OCI-M2 (cell line): Measurements from ENCODE around the gene FAM168A.

ENCODE experiments used
- DNase-seq: peaks from one replicate; lab custom pipeline; 2025; ENCODE audit not compliant: unreplicated experiment; lab: John Stamatoyannopoulos, UW

Gene FAM168A, protein sequence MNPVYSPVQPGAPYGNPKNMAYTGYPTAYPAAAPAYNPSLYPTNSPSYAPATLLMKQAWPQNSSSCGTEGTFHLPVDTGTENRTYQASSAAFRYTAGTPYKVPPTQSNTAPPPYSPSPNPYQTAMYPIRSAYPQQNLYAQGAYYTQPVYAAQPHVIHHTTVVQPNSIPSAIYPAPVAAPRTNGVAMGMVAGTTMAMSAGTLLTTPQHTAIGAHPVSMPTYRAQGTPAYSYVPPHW

DNA sequence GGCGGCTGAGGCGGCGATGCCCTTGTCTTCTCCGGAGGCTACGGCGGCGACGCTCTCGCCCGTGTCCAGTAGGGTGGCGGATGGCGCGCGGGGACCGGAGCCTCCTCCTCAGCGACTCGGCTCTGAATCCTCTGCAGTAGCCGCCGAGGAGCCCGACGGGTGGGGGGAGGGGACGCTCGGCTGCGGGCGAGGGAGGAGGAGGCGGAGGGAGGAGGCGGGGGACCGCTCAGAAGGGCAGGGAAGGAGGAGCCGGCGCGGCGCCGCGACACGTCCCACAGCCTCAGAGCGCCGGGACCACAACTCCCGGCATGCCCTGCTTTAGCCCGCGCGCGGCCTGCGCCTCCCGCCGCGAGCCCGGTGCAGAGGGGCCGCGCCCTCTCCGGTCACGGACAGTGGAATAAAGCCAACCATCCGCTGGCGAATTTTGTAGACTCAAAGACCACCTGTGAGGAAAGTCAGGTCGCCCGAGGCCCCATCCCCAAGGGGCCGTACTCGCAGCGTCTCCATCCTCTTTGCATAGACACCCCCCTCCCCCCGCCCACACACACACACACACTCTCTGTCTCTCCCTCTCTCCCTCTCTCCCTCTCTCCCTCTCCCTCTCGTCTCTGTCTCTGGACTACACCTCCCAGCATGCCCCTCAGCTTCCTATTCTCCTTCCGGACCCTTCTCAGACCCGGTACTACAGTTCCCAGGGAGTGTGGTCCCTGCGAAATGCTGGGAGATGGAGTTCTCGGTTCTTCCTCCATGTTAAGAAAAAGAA, at the start of gene FAM168A:
Gene FAM168A, minus strand, starts transcription at position 157 of the 763 bp plus-strand sequence. CDS start 129,638 bp downstream, outside the sequence.
- peak; percentile 77 for DNase-seq

DNA sequence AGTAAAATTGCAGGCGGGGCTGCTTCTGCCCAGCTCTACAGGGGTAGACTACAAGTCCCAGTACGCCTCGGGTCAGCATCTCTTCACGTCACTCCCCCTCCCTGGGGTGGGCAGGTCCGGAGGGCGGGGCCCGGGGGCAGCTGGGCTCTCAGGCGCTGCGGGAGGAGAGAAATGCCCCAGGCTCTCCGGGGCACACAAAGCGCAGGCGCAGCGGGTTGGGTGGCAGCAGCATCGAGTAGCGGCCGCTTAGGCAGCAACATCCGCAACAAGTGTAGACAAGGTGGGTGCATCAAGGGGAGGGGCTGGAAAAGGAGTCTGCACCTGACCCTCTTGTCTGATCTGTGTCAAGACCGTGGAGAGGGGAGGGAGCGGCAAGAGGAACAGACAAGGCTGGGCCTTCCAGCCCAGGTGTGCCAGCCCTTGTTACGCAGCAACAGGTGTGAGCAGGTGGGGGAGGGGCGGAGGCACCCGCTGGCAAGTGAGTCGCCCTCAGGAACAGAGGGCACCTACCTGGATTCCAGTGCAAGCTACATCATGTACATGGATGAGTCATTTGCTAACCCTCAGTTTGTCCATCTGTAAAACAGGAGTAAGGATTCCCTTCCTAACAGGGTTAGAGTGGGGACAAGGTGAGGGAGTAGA, 49.7 kb upstream of the FAM168A start:
- no peak for DNase-seq

DNA sequence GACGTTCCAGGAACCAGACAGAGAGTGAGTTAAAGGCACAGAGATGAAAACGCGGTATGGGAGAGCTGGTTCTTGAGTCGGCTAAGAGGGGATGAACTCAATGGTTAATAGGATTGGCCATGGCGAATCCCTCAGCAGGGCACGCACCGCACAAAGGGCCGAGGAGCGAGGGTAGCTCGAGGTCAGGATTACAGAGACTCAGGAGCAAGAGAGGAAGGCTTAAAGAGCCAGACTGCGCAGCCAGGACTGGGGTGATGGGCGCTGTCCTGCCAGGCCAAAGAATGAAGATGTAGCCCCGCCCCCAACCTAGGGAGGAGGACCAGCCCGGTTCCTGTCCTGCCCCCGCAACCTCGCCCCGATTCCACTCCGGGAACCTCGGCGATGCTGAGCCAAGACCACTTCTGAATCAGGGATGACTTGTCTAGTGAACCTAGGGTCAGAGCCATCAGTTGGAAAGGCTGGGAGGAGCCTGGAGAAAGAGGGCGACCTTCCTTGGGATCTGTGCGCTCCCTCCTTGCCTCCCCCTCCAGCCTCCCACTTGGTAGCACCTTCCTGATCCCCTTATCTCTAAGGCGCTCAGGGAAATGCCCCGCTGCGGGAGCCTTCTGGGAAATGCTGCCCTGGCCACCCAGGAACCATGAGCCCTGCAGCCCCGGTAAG, 48.2 kb upstream of the FAM168A start, which contains the start of gene PLEKHB1:
Gene PLEKHB1, plus strand, starts transcription at position 610 of the 660 bp plus-strand sequence. Its CDS starts 28 bp downstream, at position 638.
- DNase-seq, result no peak

DNA sequence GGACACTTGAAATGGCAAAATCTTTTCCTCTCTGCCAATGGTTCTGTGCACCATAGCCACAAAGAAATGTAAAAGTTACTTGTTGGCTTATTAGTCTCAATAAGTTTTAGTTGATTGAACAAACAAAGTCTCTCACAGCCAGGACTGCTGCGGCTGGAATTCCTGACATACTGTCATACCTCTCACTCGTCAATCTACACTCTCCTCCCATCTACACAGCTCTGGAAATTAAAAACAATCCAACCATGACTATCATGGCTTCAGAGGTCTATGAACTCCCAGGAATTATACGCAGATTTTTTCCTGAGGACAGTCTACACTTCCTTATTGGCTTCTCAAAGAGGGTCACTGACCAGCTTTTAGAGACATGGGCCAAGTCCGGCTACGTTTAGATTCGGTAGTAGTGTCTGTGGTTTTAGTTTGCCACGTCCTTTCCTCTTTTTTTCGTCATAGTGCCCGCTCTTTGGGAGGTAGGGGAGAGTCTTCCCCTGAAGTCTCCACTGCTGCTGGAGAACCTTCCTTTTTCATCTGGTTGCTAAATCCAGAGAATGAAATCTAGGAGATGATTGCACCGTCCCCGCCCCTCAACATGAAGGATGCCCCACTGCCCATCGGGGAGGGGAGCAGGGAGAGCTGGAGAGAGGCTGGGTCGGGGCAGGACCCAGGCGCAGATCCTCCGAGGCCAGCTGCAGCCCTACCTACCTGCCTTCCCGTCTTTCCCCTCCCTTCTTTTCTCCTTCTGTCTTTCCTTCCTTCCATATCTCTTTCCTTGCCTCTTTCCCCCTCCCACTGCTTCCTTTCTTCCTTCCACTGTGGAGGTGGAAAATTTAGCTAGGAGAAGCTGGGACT, 47.4 kb upstream of the FAM168A start:
- DNase-seq, result no peak

DNA sequence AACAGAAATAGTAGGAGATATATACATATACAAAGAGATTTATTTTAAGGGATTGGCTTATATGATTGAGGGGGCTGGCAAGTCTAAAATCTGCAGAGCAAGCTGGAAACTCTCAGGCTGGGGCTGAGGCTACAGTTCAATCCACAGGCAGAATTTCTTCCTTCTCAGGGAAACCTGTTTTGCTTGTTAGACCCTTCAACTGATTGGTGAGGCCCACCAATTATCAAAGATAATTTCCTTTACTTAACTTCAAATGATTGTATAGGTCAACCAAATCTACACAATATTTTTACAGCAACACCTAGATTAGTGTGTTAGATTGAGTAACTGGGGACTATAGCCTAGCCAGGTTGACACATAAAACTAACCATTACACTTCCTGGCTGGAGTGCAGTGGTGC, 43.8 kb upstream of the FAM168A start:
- DNase-seq, result no peak

DNA sequence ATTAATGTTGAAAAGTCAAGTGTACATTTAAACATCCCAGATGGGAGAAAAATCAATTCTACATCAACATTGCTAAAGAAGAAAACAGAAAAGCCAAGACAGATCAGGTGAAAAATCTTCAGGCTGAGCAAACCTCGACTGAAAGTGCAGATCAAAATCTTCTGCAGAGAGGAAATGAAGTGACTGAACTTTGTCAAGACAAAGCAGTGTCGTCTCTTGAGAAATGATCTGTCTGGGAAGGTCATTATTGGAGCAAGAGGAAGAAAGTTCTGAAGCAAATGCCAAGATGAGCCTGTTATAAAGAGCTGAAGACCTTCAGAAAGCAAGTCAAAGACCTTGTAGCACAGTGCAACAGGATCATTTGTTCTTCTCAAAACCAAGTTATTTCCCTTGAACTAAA, 42.7 kb upstream of the FAM168A start:
- no peak for DNase-seq

DNA sequence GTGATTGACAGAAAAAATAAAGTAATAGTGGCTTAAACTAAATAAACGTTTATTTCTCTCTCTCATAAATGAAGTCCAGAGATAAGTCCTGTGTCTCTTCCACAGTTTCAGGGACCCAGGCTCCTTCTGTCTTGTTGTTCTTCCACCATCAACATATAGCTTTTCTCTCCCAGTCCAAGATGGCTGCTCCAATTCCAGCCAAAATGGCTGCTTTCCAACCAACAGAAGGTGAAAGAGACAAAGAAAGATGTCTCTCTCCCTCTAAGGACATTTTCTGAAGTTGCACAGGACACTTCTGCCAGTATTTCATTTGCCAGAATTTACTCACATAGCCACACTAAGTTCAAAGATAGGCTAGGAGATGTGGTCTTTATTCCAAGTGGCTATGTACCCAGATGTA, 39.1 kb upstream of the FAM168A start:
- DNase-seq, result no peak

DNA sequence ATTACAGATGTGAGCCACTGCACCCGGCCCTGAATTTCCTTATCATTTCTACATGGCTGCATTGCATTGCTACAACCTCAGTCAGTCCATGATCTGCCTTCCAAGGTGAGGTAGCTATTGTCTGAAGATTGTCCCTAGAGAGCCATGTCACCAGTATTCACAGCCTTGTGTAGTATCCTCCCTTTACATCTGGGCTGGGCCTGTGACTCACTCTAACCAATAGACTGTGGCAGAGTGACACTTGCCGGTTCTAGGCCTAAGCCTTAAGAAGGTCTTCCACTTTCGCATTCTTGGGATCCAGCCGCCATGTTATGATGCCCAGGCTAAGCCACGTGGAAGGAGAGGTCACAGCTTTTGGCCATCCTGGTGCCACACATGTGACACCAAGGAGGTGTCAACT, 38.3 kb upstream of the FAM168A start:
- no peak for DNase-seq

DNA sequence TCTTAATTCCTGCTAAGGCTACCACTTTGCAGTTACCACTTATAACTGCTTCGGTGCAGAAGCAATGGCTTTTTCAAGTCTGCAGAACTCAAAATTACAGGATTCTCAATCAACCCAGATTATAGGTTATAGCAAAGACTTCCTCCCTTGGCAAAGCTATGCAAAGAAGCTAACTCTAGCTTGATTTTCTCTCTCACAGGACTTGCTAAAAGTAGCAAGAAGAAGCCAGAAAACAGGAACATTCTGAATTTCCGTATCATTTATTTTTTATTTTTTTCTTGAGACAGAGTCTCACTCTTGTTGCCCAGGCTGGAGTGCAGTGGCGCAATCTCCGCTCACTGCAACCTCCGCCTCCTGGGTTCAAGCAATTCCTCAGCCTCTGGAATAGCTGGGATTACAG, 37.8 kb upstream of the FAM168A start:
- DNase-seq, result no peak

DNA sequence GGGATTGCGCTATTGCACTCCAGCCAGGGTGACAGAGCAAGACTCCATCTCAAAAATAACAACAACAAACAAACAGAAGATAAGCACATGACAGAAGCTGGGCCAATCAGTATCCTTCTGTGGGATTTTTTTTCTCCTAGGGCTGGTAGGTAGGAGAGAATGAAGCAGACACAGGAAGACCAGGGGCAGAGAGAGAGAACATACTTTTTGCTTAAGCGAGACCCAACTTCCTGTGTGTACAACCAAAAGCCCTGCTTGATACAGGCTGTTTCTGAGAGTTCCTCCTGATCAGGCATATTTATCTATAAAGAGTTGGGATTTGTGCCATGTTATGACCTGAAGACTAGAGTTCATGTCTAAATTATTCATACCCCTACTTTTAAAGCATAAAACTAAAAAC, 36.1 kb upstream of the FAM168A start:
- DNase-seq, result no peak

DNA sequence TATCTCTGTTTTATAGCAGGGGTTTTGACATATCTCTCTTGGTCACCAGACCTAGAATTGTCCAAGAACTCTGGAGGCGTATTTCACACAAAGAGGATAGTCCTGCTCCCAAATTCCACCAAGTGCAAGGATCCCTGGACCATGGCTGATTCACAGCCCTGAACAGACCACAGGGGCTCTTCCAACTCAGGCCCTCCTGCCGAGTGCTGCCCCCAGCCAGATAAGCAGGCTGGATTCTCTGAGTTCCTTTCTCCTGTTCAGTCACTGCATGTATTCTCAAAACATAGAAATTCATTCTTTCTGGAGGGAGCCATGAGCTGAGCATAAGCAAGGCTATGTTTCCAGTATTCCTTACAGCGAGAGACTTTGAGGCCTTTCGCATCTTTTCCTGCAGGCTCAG, 35.1 kb upstream of the FAM168A start:
- DNase-seq, result no peak

DNA sequence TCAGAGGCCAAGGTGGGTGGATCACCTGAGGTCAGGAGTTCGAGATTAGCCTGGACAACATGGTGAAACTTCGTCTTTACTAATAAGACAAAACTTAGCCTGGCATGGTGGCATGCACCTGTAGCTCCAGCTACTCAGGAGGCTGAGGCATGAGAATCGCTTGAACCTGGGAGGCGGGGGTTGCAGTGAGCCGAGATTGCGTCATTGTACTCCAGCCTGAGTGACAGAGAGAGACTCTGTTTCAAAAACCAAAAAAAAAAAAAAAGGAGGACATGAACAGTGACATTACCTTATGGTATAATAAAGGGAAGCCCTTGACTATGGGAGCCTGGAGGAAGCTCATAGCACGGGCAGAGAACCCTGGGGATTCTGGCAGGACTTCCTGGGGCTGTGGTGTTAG, 32.0 kb upstream of the FAM168A start:
- DNase-seq, result no peak

DNA sequence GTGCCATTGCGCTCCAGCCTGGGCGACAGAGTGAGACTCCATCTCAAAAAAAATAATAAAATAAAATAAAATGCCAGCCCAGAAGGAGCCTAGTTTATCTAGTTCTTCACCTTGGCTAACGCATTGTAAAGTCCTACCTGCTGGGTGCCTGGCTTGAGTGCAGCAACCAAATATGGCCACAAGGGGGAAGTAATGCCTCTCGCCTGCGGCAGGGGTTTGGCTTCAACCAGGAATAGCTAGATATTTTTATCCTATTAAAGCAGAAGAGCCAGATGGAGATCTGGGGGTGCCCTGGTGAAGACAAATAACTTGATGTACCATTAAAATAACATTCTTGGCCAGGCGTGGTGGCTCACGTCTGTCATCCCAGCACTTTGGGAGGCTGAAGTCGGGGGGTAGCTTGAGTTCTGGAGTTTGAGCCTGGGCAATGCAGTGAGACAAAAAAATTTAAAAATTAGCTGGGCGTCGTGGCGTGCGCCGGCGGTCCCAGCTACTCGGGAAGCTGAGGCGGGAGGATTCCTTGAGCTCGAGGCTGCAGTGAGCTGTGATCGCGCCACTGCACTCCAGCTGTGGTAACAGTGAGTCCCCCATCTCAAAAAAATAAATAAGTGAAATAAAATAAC, 27.9 kb upstream of the FAM168A start:
- peak; percentile 2 for DNase-seq

DNA sequence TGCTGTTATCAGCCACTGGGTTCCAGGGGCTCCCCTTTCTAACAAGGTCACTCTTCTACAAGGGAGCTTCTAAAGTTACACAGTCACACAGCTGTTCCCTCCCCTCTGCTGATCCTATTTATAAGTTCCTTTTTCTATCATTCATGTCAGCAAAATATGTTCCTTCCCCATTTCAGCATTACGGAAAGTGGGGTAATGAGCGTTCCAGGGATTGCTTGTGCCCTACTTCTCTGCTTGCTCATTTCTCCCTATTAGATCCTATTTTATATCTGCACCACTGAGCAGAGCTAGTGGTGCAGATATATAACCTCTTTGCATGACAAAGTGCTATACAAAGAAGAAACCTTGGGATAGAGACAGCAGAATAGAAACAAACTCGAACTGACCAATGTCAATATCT, 25.8 kb upstream of the FAM168A start:
- DNase-seq, result peak; percentile 15

DNA sequence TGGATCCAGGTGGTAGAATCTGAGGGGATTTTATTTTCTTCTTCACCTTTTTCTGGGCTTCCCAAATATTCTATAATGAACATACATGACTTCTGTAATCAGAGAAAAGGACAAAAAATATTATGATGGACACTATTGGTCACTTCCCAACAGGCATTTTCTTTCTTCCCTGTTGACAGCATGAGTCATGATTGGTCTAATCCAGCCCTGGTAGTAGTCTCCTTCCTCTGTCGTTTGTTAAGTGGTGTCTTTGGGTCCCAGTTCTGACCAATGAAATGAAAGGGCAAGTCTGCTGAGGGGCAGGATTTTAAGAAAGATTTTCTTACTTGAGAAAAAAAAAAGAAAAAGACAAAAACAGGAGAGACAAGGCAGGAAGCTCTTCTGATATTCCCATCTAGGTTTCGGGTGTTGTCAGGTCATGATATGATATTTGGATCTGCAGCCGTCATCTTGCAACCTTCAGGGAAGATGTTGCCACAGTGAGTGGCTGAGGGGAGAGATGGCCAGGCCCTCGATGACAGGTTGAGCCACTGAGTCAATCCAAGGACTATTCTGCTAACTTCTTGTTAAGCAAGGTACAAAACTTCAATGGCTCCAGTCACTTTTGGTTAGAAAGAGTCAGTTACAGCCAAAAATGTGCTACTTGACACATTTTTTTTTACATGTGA, 25.1 kb upstream of the FAM168A start:
- DNase-seq, result no peak

DNA sequence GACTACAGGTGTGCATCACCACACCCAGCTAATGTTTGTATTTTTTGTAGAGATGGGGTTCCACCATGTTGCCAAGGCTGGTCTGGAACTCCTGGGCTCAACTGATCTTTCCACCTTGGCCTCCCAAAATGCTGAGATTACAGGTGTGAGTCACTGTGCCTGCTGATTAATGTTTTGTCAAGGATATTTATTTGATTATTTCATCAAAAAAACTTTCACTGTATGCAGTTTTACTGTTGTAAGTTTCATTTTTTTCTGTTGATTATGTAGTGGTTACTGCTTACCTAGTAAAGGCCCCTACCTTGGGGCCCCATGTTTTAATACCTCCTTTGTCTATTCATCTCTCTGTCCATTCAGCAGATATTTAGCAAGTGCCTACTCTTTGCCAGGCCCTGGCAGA, 16.7 kb upstream of the FAM168A start:
- no peak for DNase-seq

DNA sequence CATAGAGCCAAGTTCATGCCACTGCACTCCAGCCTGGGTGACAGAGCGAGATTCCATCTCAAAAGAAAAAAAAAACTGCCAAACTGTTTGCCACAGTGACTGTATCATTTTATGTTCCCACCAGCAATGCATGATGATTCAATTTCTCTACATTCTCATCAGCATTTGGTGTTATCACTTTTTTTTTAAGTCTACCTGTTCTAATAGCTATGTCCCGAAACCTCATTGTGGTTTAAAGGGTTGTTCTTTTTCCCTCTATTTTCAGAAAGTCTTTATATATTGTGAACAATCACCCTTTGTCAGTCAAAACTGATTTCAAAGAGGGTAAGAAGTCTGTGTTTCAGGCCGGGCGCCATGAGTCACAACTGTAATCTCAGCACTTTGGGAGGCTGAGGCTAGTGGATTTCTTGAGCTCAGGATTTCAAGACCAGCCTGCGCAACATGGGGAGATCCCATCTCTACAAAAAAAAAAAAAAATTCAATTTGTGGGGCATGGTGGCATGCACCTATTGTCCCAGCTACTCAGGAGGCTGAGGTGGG, 14.8 kb upstream of the FAM168A start:
- DNase-seq, result no peak

DNA sequence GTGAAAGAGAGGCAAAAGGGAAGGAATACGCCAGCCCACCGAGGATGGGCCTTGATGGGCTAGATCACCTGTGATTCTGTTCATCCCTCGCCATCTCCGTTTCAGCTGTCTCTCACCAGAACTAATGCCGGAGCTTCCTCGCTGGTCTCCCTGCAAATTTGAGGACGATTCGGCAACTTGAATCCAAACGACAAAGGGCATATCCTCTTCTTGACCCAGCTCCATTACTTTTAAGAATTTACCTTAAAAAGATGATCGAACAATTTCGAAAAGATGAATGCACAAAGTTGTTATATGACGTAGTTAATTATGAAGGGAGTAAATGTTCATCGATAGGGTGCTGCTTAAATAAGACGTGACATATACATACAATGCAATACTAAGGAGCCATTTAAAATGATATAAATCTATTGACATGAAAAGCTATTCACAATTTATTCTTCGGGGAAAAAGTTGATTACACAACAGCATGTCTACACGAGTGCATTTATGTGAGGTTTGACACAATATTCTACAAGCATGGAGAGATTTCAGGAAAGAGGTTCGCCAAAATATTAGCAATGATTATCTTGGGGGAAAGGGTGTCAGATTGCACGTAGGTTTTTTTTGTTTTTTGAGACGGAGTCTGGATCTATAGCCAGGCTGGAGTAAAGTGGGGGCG, 937 bp upstream of the FAM168A start:
- DNase-seq, result no peak
